Mucosa of rectum (tissue), 2 donors: ENCODE measurements around the gene DMXL2.

ENCODE experiments used
- H3K27ac ChIP-seq, 2 donors: one replicate each; pipeline ENCODE4 v1.7.0; 2013; ENCODE audit warnings: inconsistent platforms in 2 of 2, low read depth in 2 of 2, low read length in 2 of 2
- H3K27me3 ChIP-seq, 2 donors: one replicate each; pipeline ENCODE4 v1.7.0; 2013; ENCODE audit warnings: low read length in 2 of 2; ENCODE audit not compliant: control insufficient read depth in 2 of 2, insufficient read depth in 2 of 2
- H3K36me3 ChIP-seq, 2 donors: one replicate each; pipeline ENCODE4 v1.7.0; 2013; ENCODE audit warnings: low read length in 2 of 2; ENCODE audit not compliant: control insufficient read depth in 2 of 2, insufficient read depth in 2 of 2
- H3K4me1 ChIP-seq, 2 donors: one replicate each; pipeline ENCODE4 v1.7.0; 2013; ENCODE audit warnings: low read length in 2 of 2, mild to moderate bottlenecking in 1 of 2; ENCODE audit not compliant: control insufficient read depth in 2 of 2, insufficient read depth in 2 of 2
- H3K4me3 ChIP-seq, 2 donors: one replicate each; pipeline ENCODE4 v1.7.0; 2013; ENCODE audit warnings: low read length in 2 of 2
- H3K9ac ChIP-seq, 2 donors: one replicate each; pipeline ENCODE4 v1.7.0; 2013; ENCODE audit warnings: low read length in 2 of 2, low read depth in 1 of 2, mild to moderate bottlenecking in 1 of 2
- H3K9me3 ChIP-seq, 2 donors: one replicate each; pipeline ENCODE4 v1.7.0; 2013; ENCODE audit warnings: low read length in 2 of 2; ENCODE audit not compliant: control insufficient read depth in 2 of 2
- donor health status: healthy.
- donor health status: Normal muscosa, but diverticular disease.

The DMXL2 gene

DNA sequence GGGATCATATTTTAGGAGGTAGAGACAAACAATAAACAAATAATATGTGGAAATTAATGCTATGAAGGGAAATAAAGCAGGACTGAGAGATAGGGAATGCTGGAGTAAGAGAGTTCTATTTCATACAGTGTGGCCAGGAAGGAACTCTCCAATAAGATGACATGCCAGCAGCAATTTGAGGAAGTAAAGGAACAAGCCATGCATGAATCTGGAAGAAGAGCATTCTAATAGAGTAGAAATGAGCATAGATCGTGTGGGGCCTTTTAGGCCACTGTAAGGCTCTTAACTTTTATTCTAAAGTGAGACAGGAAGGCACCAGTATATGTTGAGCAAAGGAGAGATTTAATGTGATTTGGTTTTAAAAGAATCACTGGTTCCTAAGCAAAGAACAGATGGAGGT lies 126.3 kb downstream of the DMXL2 start:
- H3K4me1 ChIP-seq: no peaks in the 10 kb centered on the region
- no peak overlapping the region for H3K4me3 ChIP-seq
- no peak overlapping the region for H3K27ac ChIP-seq
- no peaks in the 10 kb centered on the region for H3K27me3 ChIP-seq
- H3K36me3 ChIP-seq: peaks cover 3 to 8% of the 10 kb centered on the region in 2 donors
- no peak overlapping the region for H3K9ac ChIP-seq
- H3K9me3 ChIP-seq: no peaks in the 10 kb centered on the region

DNA sequence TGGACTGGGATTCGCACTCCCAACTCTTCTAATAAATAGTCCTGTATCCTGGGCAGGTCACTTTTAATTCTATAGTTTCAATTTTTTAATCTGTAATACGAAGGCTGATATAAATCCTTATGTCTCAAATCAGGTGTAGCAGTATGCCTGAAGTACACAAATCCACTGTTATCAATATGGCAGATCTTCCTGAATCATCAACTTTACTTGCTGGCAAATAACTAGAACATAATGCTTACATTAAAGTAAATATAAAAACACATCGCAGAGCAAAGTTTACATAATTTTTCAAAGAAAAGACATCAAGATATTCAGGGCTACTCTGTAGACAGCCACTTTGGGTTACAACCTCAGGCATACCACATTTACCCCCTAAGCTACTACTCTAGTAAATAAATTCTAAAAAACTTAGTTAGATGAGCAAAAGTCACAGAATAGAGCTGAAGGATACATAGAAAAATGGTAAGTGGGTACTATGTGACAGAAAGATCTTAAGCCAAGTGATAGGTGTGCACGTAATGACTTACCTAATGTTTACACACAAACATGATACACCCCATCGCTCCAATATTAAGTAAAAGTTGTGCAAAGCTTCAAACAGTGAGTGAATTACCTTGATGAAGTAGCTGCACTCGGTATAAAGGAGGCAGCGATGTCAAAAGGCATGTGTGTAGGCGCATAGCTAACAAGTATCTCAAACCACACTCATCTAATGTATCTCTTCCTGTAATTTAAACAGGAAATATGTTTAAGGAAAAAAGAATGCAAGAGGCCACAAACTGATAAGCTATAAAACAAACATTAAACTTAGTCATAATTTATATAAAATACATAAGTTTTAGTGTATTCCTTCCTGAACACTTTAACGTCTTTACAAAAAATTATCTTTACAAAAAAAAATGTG lies 127.9 kb downstream of the DMXL2 start:
- Histone ChIP-seq H3K9ac (no peak overlapping the region), H3K4me1 (no peaks in the 10 kb centered on the region), H3K27ac (no peak overlapping the region), H3K4me3 (no peak overlapping the region), H3K27me3 (no peaks in the 10 kb centered on the region), H3K9me3 (no peaks in the 10 kb centered on the region), H3K36me3 (peaks cover 3 to 7% of the 10 kb centered on the region in 2 donors)

DNA sequence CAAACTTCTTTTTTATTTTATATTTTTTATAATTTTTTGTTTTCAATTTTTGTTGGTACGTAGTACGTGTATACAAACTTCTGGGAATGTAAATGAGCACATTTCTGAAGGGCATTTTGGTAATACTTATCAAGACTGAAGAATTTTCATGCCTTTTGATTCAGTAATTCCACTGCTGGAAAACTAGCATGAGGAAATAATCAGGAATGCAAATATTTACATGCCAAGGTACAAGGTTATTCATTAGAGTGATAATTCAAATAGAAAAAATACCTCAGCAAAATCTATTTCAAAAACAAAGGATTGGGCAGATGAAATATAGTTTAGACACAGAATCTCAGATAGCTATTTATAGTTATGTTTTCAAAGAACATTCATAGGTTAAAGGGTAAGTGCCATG lies 128.7 kb downstream of the DMXL2 start:
- no peak overlapping the region for H3K4me3 ChIP-seq
- H3K4me1 ChIP-seq: no peaks in the 10 kb centered on the region
- H3K27ac ChIP-seq: no peak overlapping the region
- H3K36me3 ChIP-seq: peaks cover 6 to 7% of the 10 kb centered on the region in 2 donors
- H3K27me3 ChIP-seq: no peaks in the 10 kb centered on the region
- no peak overlapping the region for H3K9ac ChIP-seq
- H3K9me3 ChIP-seq: no peaks in the 10 kb centered on the region

DNA sequence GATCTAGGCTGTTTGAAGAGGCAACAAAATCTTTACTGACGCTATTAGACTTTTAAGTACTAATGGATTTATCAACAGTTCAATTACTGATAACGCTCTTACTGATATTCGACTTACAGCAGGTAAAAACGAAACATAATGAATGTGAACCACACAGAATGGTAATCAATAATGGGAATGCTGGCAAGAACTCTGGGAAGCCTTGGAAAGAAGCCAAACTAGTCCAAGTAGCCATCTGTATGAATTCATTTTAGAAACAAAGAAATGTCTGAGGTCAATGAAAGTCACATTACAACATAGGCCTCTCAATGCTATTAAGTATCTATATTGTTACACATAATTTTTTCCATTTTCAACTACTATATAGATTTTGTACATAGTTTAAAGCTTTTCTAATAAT lies 130.0 kb downstream of the DMXL2 start:
- no peaks in the 10 kb centered on the region for H3K4me1 ChIP-seq
- H3K4me3 ChIP-seq: no peak overlapping the region
- no peak overlapping the region for H3K9ac ChIP-seq
- H3K27me3 ChIP-seq: no peaks in the 10 kb centered on the region
- no peak overlapping the region for H3K27ac ChIP-seq
- no peaks in the 10 kb centered on the region for H3K9me3 ChIP-seq
- peaks cover 7 to 11% of the 10 kb centered on the region in 2 donors for H3K36me3 ChIP-seq

DNA sequence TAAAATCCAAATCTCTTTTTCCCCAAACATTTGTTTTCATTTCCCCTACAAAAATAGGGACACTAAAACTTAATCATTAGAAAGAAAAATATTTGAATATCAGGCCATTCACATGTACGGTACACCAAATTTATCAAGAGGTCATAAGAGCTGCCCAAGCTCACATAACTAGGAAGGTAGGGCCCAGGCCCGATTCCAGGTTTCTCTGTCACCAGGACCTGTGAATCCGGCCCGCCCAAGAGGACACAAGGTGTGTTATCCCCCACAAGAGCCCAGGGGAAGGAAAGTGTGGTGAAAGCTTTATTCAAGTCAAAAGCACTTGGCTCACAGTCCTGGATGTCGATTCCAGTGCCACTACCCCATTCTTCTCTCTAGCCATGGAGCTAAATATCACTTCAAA lies 130.6 kb downstream of the DMXL2 start:
- no peak overlapping the region for H3K9ac ChIP-seq
- H3K4me3 ChIP-seq: no peak overlapping the region
- H3K36me3 ChIP-seq: peaks cover 8 to 11% of the 10 kb centered on the region in 2 donors
- H3K27me3 ChIP-seq: no peaks in the 10 kb centered on the region
- no peaks in the 10 kb centered on the region for H3K4me1 ChIP-seq
- H3K9me3 ChIP-seq: no peaks in the 10 kb centered on the region
- no peak overlapping the region for H3K27ac ChIP-seq

DNA sequence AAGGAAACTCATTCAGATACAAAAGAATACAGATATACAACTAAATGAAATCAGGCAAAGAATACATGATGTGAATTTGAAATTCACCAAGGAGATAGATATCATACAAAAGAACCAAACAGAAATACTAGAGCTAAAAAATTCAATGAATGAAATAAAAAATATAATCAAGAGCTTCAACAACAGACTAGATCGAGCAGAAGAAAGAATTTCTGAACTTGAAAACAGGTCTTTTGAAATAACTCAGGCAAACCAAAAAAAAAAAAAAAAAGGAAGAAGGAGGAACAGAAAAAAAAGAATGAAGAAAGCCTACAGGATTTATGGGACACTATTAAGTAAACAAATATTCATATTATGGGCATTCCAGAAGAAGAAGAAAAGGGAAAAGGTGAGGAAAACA lies 137.8 kb downstream of the DMXL2 start:
- peaks cover 21 to 37% of the 10 kb centered on the region in 2 donors for H3K36me3 ChIP-seq
- H3K9me3 ChIP-seq: peaks cover 0 to 8% of the 10 kb centered on the region in 2 donors
- no peak overlapping the region for H3K9ac ChIP-seq
- no peak overlapping the region for H3K4me3 ChIP-seq
- H3K27me3 ChIP-seq: no peaks in the 10 kb centered on the region
- H3K27ac ChIP-seq: no peak overlapping the region
- no peaks in the 10 kb centered on the region for H3K4me1 ChIP-seq

DNA sequence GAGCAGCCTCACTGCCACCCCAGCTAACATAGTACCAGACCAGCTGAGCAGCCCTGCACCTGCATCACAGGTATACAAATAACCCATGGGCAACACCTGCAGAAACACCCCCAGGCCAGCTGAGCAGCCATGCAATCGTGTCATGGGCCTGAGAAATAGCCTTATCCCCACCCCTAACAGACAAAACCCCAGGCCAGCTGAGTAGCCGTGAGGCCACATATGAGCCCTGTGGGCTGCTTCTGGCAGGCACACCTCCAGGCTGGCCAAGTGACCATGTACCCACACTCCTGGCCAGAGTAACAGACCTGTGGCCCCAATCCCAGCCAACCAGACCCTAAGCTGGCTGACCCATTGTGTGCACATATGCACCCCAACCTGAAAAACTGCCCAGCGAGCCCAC lies 138.6 kb downstream of the DMXL2 start:
- Histone ChIP-seq H3K4me3 (no peak overlapping the region), H3K9ac (no peak overlapping the region), H3K36me3 (peaks cover 18 to 37% of the 10 kb centered on the region in 2 donors), H3K9me3 (peaks cover 0 to 8% of the 10 kb centered on the region in 2 donors), H3K27ac (no peak overlapping the region), H3K27me3 (no peaks in the 10 kb centered on the region), H3K4me1 (no peaks in the 10 kb centered on the region)

DNA sequence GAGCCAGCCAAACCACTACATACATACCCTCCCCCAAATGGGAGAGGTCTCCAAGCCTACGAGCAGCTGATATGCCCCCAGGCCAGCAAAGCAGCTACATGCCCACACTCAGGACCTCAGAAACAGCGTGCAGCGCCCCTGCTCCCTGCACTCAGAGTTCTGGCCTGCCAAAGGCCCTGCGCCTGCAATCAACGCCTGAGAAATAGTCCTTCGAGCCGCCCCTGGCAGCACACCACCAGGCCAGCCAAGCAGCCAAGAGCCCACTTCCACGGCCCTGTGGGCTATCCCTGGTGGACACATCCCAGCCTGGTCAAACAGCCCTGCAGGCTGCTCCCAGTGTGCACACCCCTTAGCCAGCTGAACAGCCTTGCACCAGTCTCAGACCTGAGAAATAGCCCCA lies 139.1 kb downstream of the DMXL2 start:
- Histone ChIP-seq H3K36me3 (peaks cover 15 to 37% of the 10 kb centered on the region in 2 donors), H3K27me3 (no peaks in the 10 kb centered on the region), H3K9me3 (peaks cover 0 to 8% of the 10 kb centered on the region in 2 donors), H3K9ac (no peak overlapping the region), H3K4me1 (no peaks in the 10 kb centered on the region), H3K4me3 (no peak overlapping the region), H3K27ac (no peak overlapping the region)

DNA sequence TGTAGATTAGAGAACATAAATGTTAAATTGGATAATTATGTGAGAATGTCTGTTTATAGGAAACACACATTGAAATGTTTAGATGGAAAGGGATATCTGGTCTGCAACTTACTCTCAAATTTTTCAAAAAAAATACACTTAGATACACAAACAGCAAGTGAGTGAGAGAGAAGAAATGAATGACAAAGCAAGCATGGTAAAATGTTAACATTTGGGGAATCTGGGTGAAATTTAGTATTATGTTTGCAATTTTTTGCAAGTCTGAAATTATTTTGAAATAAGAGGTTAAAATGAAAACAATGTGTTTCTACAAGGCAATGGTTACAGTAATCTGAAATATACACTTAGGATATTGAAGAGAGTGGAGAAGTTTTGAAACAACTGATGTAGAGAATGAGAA lies 146.8 kb downstream of the DMXL2 start:
- Histone ChIP-seq H3K4me1 (no peaks in the 10 kb centered on the region), H3K9me3 (no peaks in the 10 kb centered on the region), H3K36me3 (peaks cover 7 to 21% of the 10 kb centered on the region in 2 donors), H3K27me3 (no peaks in the 10 kb centered on the region), H3K4me3 (no peak overlapping the region), H3K27ac (no peak overlapping the region), H3K9ac (no peak overlapping the region)

DNA sequence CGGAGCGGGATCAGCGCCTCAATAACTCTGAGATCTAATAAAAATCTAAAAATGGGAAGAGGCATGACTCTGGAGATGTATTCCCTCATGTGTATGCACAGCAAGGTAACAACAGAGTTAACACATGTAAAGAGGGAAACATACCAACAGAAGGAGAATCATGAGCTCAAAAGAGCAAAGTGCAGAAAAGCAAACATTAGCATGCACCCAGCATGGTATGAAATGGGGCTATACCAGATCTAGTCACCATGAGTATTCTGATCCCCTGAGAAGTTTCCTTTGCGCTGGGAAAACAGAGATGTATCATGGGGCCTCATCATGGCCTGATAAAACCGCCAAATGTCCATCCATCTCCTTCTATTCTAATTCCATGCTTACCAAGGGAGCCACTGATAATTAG lies 152.1 kb downstream of the DMXL2 start:
- Histone ChIP-seq H3K4me1 (no peaks in the 10 kb centered on the region), H3K9me3 (no peaks in the 10 kb centered on the region), H3K9ac (no peak overlapping the region), H3K4me3 (no peak overlapping the region), H3K36me3 (peaks cover 13 to 24% of the 10 kb centered on the region in 2 donors), H3K27ac (no peak overlapping the region), H3K27me3 (no peaks in the 10 kb centered on the region)
